Stimulated activated CD4-positive, alpha-beta T cell treated with anti-CD3 and anti-CD28 coated beads, Interleukin-12 subunit alpha, Interleukin-12 subunit beta, amount 100 ng/mL, for 24 hours (primary cell): ENCODE data around the gene GALNT12.

Source experiments
- DNase-seq, 2 experiments: peaks; one replicate each; pipeline ENCODE4 v3.0.0-alpha.2; 2020; ENCODE audit warnings: low read depth in 2 of 2

The GALNT12 gene

DNA sequence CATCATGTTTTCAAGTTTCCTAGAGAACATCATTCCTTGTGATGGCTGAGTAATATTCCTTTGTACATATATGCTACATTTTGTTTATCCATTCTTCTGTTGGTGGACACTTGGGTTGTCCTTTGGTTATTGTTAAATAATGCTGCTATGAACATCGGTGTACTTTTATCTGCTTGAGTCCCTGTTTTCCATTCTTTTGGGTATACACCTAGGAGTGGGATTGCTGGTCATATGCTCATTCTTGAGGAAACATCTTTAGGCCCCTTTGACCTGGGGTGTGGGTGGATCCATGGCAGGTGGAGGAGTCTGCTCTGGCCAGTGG, 25.3 kb downstream of the GALNT12 start:
- DNase-seq, result no peak

- no peak for DNase-seq
Observed at GRCh38 chr9:98833090-98833956, 25.9 kb downstream of the GALNT12 start.

GRCh38 chr9:98834386-98834785, 26.9 kb downstream of the GALNT12 start:
- DNase-seq, result no peak

- DNase-seq, result no peak
Observed at GRCh38 chr9:98836206-98836605, 28.7 kb downstream of the GALNT12 start.

GRCh38 chr9:98837516-98837915, 30.0 kb downstream of the GALNT12 start:
- no peak for DNase-seq

DNA sequence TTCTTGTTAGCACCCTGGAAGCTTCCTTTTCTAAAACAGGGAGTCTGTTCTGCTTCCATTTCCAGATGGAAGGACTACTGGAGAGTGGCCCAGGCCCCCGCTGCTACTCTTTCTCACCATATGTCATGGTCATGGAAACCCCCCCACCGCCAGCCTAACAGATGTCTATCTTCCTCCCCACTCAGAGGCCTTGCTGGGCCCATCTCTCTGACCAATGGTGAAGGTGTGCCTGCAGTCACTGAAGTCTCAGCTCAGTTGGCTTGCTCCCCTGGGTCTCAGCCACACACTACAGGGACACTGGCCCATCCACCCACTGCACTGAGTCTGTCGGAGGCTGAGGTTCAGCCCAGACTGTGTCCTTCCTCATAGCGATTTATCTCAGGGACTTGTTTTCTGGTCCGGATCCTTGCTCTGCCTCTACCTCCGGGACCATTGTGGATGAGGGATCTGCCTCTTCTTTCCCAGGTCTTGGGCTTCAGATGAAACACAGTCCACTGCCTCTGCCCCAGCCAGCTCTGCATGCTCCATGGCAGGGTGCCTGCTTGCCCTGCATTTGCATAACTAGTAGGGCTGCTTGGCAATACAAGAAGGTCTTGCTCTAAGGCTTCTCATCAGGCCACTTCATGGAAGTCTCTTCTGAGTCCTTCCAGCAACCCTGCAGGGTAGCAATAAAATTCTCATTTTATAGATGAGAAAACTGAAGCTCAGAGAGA, 30.8 kb downstream of the GALNT12 start:
- DNase-seq, result no peak

DNA sequence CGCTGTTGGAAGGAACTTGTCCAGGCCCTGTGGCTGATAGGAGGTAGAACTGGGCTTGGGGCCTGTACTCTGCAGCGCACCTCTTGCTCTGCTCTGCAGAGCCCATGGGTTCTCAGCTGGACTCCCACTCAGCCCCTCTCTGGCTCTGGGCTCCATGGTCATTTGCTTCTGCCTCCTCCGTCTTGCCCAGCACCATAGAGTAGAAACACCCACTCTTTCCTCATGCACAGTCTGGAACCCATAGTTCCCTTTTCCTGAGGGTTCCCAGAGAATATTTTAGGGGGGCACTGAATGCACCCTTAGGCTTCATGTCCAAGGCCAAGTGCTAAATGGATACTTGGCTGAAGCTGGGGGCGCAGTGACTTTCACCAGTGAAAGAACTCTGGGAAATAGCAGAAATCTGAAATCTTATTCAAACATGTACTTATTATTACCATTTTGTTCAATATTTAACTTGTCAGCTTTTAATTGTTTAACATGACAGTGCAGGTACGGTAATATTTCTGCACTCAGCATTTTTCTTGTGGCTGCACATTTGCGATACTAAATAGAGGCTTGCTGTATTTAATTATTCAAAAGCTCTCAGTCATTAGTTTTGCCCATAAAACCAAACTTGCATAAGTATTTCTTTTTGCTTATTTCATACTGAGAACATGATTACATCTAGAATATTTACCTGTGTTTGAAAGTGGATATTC, 31.5 kb downstream of the GALNT12 start:
- no peak for DNase-seq

GRCh38 chr9:98839724-98840123, 32.3 kb downstream of the GALNT12 start:
- DNase-seq, result no peak

- no peak for DNase-seq
Observed at GRCh38 chr9:98842510-98842909, 35.0 kb downstream of the GALNT12 start.

DNA sequence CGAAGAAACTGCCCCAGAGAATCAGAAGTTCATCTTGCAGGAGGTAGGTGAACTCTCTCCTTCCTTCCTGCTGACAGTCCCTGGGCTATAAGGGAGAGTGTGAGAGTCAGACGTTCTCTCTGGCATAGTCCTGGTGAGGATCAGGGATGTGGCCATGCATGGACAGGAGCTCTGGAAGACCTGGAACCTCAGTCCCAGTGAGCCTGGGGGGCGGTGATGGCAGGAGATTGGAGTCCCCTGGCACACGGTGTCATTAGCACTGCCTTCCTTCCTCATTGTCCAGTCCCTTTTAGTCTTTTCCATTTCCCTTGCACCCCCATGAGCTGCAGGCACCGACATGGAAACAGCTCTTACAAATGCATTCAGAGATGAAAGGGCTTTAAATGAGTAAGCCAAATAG, 38.6 kb downstream of the GALNT12 start:
- no peak for DNase-seq

DNA sequence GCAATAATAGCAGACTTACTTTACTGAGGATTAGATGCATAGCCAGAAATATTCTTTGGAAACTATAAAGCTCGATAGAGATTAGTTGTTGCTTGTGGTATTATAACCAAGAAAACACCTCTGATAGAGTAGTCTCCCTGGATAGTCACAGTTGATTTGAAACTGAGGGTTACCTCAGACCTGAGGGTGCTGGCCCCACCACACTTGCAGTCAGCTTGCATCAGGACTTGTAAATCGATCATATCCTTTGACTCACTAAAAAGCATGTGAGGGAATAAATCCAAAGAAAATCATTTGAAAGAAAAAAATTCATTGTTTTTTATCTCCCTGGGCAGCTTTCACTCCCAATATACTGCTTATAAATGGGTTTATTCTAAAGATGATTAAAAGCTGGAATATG, 39.4 kb downstream of the GALNT12 start:
- no peak for DNase-seq

DNA sequence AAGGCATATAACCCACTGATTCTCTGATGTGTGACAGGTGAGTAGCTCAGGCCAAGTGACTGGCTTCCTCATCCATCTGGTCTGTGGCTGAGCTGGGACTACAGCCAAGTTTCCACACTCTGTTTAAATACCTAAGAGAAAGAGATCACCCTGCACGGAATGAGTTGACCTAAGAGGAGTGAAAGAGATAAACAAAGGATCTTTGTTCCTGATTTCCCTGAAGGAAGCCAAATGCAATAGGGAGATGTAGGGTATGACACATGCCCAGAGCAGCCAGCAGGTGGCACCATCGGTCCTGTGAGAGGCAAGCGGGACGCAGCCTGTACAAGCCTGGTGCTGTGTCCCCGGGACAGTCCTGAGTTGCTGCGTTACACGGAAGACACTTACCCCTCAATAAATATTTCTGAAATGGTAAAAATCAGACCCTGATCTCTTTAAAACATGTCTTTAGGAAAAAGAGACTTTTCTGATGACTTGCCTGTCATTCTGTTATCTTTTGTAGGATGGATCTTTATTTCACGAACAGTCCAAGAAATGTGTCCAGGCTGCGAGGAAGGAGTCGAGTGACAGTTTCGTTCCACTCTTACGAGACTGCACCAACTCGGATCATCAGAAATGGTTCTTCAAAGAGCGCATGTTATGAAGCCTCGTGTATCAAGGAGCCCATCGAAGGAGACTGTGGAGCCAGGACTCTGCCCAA, 41.1 kb downstream of the GALNT12 start:
- DNase-seq, result peak; percentile 54 to 79

- DNase-seq, result no peak
Observed at GRCh38 chr9:98849563-98849962, 42.1 kb downstream of the GALNT12 start.

DNA sequence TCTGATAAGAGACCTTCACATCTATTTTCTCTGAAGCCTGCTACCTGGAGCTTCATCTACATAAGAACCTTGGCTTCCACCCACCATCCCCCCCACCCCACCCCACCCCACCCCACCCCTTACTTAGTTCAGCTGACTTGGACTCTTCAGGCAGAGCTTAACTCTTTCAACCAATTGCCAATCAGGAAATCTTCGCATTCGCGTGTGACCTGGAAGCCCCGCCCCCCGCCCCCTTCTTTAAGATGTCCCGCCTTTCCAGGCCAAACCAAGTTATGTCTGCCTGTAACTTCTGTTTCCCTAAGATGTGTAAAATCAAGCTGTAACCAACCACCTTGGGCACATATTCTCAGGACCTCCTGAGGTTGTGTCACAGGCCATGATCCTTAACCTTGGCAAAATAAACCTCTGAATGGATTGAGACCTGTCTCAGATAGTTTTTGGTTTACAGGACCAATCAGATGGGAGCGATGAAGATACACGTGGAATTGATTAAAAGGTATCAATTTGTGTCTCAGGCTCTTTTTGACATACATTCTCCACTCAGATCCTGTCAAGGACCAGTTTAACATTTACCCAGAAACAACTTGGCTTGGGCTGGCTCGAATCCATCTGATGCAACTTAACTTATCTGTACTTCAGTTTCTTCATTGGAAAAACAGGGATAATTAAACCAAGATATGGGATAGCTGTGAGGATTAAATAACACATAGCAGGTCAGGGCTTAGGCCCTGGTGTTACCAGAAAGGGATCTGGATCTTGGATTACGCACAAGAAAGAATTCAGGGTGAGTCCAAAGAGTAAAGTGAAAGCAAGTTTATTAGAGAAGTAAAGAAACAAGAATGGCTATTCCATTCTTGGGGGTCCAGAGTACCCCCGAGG, 43.6 kb downstream of the GALNT12 start:
- no peak for DNase-seq

DNA sequence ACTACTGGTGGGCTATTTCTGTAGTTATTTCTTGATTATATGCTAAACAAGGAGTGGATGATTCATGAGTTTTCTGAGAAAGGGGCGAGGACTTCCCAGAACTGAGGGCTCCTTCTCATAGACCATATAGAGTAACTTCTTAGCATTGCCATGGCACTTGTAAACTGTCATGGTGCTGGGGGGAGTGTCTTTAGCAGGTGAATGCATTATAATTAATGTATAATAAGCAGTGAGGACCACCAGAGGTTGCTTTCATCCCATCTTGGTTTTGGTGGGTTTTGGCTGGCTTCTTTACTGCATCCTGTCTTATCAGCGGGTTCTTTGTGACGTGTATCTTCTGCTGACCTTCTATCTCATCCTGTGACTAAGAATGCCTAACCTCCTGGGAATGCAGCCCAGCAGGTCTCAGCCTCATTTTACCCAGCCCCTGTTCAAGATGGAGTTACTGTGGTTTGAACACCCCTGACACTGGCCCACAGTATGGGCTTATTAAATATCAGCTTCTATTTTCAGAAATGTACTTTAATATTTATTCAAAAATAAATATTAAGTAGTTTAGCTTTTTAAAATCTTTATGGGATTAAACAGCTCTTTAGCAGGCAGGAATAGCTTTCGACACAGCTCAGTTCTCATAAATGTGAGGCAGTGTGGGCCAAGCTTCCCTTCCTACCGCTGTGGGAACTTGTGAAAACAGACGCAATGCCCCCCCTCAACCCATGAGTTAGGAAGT, 44.4 kb downstream of the GALNT12 start:
- DNase-seq, result peak in 1 of 2 experiments; percentile 4

DNA sequence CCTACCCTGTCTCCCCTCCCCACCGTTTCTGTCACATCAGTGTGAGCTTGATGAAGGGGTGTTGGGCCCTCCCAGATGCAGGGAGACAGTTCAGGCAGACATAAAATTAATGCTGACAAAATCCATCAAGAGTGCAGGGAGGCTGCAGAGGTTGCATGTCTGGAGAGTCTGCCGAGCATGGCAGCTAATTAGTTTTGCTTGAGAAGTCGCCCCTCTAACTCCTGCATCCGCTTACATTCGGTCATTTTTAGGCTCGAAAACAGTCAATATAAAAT, 44.9 kb downstream of the GALNT12 start:
- no peak for DNase-seq

DNA sequence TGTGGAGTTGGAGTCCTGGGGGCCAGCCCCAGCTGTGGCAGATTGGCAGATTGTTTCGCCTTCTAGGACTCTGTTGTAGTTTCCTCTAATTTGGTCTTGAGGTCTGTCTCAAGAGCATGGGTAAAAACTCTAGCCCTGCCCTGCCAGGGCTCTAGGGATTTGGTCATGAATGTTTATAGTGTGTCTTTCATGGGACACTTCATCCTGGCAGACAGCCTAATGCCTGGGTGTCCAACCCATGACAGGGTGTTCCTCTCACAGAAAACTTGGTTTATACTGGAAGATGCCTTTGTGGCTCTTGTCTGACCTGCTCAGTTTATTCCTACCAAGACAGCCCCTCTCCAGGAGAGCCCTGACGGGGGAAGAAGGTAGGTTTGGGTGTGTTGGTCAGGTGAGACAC, 45.5 kb downstream of the GALNT12 start:
- no peak for DNase-seq

DNA sequence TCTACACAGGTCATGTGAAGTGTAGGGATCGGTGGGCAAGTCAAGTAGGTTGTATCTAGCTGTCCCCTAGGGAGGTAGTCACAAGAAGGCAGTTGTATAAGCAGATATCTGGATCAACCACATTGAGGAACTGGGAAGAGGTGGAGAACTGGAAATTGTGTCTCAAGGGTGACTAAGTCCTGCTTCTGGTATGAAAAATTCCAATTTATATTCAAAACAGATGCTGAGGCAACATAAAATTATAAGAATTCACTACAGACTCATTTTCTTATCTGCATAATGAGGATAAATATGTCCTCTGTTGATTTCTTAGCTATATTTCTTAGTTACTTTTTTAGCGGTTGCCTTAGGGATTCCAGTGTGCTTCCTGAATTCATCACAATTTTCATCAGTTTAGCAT, 46.8 kb downstream of the GALNT12 start:
- DNase-seq, result no peak

DNA sequence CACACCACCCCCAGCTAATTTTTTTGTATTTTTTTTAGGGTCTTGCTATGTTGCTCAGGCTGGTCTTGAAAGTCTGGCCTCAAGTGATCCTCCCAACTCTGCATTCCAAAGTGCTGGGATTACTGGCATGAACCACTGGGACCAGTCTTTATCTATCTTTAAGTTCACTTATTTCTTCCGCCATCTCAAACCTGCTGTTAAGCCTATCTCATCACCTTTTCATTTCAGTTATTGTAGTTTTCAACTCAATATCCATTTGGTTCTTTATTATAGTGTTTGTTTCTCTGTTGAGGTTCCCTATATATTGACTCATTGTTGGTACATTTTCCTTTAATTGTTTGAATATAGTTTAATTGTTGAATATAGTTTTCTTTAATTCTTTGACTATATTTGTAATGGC, 48.1 kb downstream of the GALNT12 start:
- no peak for DNase-seq

GRCh38 chr9:98856982-98857381, 49.5 kb downstream of the GALNT12 start:
- no peak for DNase-seq

DNA sequence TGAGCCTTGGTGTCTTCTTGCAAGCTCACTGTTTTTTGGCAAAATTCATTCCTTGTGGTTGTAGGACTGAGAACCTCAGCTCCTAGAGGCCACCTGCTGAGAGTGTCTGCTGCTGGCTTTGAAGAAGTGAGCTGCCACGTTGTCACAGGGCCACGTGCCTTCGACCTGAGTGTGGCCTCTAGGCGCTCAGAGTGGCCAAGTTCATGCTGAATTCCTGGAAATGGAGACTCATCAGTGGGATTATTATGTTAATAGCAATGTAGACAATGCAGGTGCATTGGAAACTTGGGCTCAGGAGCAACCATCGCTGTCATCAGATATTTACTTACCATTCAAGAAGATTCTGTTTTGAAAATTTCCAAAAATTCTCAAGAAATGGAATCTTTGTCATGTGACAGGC, 52.5 kb downstream of the GALNT12 start:
- no peak for DNase-seq
